ENCODE measurements around the gene SMURF2.
"Not testable (repeated sequence)": the region's sequence is repeated elsewhere in the genome, so short reads cannot be mapped to it uniquely, and the experiment has no call there.

The SMURF2 gene

DNA sequence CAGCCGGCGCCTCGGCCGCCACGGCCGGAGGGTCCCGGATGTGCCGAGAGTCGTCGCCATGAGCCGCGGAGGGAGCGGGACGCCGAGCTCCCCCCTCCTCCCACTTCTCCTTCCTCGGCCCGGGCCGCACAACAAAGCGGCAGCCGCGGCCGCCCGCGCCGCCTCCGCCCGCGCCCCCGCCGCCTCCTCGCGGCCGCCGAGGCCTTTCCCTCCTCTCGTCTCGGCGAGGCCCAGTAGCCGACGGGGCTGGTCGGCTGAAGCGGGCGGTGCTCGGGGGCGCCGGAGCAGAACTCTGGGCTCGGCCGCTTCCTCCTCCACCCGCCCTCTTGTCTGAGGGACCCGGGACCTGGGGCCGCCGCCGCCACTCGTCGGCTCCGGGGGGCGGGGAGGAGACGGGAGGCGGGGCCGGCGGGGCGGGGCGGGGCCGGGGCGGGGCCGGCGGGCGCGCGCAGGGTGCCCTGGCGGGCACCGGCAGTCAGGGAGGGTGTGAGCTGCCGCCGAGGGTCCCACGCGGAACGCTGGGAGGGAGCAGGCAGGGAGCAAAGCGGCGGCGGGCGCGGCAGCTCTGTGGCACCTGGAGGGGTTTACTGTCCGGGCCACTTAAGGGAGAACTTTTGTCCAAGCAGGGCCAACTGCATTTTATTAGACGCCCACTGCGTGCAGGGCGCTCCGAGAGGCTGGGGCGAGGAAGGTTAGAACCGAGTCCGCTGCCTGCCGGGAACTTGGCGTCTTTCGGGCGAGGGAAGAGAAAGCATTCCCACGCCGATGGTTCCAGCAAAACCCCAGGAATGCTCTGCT, at the start of gene SMURF2:
TSS of gene SMURF2 (minus strand) at position 332 of the 798 bp plus-strand sequence. CDS start 427 bp downstream, outside the sequence.
- peak; percentile 73 for DNase-seq

DNA sequence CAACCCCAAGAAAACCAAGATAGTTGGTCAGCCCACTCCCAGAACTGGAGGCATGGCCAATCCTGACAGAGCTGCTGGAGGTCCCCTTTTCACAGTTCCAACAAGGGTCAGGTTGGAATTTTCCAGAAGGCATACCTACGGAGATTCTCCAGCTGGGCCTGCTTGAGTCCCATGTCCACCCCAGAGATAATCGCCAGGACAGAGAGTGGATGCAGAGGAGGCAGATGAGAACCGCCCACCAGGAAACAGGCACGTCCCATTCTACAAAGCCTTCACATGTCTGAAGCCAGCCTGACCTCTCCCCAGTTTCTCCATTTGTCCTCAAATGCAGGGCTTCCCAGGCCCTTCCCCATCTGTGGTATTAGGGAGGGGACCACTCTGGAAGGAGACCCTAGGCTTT, 47.4 kb upstream of the SMURF2 start:
- DNase-seq = no peak

DNA sequence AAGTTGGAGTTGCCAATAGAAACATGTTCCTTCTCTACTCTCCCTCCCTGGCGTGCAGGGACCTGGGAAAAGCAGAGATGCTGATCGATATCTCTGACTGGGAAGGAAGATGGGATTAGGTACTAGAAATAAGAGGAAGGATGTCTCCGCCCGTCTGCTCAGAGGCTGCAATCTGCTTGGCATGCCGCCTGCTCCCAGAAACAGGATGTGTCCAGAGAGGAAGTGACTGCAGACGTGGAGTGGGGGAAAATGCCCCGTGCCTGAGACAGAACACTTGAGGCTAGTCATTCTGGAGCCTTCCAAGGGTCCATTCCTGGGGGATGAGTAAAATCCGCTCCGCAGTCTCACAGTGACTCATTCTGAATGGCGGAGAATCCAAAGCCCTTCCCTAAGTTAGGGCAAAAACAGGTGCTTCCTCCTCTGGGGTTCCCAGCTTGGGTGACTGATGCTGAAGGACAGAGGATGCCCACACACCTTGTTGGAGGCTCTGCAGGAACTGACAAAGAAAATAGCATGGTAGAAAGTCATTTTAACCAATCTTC, 45.0 kb upstream of the SMURF2 start:
- DNase-seq = peak; percentile 42

DNA sequence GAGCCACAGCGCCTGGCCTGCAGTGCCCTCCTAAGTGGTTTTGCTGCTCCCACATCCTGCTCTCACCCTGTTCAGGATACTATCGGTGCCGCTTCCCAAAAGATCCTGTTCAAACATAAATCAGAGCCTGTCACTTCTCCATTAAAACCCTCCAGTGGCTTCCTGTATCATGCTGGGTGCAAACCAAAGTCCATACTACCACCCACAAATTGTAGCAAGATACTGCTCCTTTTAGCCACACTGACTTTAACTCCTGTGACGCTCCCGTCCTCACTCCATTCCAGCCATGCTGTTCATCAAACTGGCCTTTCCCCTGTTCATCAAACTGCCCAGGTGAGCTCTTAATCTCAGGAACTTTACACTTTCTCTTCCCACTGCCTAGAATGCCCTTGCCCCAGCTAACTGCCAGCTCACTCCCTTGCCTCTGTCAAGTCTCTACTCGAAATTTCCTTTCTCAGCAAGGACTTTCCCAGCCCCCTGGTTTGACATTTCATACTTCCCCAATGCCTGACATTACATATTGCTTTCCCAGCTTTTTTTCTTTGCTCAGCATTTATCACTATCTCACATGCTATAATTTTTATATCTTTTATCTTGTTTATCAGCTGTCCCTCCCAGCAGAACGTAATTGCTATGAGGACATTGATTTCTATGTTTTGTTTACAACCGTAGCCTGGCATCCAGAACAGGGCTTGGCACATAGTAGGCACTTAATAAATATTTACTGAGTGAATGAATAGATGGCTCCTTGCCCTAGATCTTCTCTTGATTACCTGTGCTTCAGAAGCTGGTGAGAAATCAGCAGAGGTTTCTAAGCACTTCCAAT, 44.3 kb upstream of the SMURF2 start:
- no peak for DNase-seq

DNA sequence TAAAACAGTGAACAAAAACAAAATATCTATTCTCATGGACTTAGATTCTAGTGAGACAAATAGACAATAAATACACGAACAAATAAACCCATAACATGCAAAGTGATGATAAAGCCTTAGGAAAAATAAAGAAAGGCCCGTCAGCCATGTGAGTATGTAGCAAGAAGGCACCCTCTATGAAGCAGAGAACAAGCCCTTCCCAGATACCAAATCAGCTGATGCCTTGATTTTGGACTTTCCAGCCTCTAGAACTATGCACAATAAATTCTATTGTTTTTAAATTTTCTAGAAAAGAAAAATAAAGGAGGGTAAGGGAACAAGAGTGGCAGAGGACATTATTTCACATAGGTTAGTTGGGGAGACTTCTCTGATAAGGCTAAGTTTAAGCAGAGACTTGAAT, 40.7 kb upstream of the SMURF2 start:
- DNase-seq = no peak

DNA sequence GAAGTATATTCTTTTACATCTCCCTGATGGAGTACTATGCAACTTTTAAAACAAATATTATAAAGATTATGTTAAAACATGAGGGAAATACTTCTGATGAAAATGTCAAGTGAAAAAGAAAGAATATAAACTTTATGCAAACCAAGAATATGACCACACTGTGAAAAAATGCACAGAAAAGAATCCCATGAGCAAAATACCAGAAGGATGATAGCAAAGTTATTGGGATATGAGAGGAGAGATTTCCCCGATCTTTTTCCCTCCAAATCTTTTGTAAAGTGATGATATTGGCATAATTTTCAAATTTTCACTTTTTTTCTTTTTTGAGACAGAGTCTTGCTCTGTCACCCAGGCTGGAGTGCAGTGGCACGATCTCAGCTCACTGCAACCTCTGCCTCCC, 36.6 kb upstream of the SMURF2 start:
- DNase-seq = no peak

DNA sequence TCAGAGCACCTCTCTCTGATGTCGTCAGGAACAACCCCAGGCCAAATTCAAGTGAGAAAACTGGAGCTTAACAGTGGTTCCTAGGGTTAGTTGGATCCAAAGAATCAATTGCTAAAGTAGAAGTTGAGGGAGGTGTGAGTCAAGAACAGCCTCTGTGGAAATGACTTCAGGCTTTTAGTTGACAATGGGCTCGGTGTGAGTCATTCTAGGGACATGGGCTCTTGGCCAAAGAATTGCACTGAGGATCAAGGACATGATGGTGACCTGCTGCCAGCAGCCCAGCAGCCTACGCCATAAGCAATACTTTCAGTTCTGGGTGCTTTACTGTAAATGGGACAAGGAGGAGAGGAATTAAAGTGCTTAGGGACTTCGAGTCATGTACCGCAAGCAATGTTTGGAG, 32.1 kb upstream of the SMURF2 start:
- DNase-seq = no peak

DNA sequence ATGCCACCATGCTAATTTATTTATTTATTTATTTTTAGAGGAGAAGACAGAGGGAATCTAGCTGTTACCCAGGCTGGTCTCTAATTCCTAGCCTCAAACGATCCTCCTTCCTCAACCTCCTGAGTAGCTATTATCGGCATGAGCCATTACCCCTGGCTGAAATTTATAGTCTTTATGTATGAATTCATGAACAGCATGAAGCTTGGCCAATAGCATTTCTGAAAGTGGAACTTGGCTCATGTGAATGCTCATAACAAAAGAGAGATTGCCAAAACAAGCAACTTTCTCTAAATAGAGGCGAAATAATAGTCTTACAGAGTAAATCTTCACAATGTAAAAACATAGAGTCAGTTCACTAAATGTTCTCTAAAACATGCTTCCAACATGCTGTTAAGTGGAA, 30.1 kb upstream of the SMURF2 start:
- DNase-seq = no peak

DNA sequence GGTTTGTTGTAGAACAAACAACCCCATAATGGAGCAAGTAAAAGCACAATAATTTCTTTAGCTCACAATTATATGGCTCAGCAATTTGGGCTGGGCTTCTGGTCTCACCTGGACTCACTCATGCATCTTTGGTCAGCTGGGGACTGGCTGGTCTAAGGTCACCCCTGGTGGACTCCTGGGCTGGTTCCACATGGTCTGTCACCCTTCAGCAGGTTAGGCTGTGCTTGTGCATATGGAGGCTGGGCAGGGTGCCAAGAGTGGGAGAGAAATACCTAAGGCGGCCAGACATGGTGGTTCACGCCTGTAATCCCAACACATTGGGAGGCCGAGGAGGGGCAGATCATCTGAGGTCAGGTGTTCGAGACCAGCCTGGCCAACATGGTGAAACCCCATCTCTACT, 27.0 kb upstream of the SMURF2 start:
- no peak for DNase-seq

DNA sequence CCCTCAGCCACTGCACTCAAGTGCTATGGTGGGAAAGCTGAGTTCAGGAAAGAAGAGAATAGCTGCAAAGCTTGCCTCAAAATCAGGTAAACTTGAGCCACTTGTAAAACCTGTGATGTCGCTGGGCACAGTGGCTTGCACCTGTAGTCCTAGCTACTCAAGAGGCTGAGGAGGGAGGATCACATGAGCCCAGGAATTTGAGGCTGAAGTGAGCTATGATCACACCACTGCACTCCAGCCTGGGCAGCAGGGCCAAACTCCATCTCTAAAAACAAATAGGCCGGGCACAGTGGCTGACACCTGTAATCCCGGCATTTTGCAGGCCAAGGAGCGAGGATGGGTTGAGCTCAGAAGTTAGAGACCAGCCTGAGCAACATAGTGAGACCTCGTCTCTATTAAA, 26.4 kb upstream of the SMURF2 start:
- no peak for DNase-seq

DNA sequence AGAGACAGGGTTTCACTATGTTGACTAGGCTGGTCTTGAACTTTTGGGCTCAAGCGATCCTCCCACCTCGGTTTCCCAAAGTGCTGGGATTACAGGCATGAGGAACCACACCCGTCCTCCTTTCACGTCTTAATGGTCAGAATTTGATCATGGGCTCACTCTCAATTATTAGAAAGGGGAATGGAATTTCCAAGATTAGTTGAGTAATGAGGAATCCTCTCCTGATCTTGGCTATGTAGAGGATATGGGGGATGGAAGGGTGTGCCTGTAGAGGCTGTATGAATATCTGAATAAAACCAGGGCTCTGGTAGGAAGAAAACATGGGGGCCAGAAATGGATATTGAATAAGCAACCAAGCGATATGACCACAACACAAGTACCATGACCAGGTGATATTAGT, 25.9 kb upstream of the SMURF2 start:
- DNase-seq = no peak

DNA sequence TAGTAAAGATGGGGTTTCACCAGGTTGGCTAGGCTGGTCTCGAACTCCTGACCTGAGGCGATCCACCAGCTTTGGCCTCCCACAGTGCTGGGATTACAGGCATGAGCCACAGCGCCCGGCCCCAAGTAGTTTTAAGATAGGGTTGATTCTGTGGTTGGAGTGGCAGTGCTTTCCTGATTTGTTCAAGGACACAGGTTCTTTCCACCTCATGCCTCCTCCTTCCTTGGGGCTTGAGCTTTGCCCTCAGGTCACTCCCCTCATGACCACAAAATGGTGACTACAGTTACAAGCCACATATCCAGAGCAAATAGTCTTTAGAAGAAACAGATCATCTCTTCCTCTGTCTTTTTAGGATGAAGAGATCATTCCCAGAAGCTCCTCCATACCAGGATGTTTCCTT, 25.3 kb upstream of the SMURF2 start:
- no peak for DNase-seq

DNA sequence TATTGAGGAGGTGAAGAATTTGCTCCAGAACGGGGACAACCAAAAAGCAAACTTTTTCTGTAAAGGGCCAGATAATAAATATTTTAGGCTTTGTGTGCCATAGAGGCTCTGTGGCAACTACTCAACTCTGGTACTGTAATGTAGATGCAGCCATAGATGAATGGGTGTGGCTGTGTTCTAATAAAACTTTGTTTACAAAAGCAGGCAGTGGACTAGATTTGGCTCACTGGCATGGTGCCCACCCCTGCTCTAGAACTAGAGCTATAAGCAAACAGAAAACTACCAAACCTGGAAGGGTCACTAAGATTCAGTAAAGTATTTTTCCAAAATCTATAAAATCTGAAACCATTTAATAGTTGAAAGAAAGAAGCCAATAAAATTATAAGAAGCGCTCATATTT, 24.6 kb upstream of the SMURF2 start:
- DNase-seq = no peak

DNA sequence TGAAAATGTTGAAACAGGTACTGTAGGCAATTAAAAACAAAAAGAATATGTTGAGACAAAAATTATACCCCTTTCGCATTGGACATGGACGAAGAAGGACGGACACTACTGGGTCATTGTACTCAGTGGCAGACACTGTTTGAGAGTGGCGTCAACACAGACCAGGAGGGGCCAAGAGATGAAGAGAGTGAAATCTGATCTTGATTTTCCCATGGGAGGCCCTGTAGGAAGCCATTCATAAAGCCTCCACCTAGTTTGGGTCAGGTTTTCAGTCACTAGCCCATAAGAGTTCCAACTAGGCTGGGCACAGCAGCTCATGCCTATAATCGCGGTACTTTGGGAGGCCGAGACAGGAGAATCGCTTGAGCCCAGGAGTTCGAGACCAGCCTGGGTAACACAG, 23.6 kb upstream of the SMURF2 start:
- no peak for DNase-seq

DNA sequence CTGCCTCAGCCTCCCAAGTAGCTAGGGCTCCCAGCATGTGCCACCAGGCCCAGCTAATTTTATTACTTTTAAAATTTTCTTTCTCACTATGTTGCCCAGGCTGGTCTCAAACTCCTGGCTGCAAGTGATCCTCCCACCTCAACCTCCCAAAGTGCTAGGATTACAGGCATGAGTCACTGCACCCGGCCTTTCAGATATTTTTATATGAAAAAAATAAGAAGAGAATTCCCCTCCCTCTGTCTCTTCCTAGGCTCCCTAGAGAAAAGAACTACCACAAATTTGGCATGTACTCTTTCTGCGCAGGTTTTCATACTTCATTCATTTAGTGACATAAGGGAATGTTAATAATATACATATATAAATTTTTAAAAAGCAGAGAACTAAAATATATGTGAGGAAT, 21.7 kb upstream of the SMURF2 start:
- no peak for DNase-seq

DNA sequence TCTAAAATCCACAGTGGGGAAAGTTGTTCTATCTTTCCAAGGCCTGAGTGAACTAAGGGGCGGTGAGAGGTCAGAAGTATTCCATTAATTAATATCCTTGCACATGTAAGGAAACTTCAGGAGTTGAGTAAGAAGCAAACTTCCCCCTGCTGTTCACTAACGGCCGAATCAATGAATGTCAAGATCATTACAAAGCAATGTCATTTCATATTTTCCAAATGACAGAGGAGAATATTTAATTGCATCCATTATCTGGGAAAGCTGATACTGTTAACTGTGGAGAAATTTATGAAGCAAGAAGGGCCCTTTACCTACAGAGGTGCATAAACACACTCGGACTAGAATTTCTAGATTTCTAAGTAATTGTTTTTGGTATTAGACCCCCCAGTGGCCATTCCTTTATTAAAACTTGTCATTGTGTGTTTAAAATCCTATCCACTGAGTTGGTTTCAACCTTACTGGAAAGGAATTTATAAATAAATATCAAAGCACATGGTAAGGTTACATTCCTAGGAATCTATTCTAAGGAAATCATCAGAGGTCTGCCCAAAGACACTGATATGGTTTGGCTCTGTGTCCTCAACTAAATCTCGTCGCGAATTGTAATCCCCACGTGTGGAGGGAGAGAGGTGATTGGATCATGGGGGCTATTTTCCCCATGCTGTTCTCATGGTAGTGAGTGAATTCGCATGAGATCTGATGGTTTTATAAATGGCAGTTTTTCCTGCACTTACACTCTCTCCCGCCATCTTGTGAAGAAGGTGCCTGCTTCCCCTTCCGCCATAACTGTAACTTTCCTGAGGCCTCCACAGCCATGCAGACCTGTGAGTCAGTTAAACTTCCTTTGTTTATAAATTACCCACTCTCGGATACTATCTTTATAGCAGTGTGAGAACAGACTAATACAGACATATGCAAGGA, 20.4 kb upstream of the SMURF2 start:
- no peak for DNase-seq

DNA sequence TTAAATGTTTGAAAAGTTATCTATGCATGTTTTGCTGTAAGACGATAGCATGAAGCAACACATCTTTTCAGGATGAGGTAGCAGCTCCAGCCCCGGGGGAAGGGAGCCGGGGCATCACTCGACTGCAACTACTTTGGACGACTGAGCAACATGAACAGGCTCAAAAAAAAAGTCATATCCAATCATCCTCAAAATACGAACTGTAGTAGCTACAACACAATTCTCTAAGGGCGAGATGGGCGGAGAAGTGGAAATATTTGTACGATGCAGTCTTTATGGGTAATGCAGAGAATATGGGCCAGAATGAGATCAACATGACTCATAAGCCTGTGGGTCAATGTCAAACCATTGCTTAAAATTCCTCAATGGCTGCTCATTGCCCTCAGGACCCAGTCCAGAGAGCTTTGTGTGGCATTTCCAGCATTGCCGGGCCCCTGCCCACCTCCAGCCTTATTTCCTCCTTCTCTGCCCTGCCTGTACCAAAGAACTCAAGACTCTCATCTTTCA, 17.7 kb upstream of the SMURF2 start:
- no peak for DNase-seq

DNA sequence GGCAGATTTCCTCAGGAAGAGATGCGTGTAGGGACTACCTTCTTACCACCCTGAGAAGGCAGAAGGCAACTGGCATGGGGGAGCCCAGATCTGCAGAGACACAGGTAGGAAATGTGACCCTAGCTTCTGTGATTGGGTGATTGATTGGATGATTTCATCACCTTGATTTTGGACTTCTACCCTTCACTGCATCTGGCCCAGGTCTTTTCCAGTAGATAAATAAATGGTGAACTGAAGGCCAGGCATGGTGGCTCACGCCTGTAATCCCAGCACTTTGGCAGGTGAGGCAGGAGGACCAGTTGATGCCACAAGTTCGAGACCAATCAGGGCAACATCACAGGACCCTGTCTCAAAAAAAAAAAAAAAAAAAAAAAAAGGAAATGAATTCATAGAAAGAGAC, 14.7 kb upstream of the SMURF2 start:
- no peak for DNase-seq

DNA sequence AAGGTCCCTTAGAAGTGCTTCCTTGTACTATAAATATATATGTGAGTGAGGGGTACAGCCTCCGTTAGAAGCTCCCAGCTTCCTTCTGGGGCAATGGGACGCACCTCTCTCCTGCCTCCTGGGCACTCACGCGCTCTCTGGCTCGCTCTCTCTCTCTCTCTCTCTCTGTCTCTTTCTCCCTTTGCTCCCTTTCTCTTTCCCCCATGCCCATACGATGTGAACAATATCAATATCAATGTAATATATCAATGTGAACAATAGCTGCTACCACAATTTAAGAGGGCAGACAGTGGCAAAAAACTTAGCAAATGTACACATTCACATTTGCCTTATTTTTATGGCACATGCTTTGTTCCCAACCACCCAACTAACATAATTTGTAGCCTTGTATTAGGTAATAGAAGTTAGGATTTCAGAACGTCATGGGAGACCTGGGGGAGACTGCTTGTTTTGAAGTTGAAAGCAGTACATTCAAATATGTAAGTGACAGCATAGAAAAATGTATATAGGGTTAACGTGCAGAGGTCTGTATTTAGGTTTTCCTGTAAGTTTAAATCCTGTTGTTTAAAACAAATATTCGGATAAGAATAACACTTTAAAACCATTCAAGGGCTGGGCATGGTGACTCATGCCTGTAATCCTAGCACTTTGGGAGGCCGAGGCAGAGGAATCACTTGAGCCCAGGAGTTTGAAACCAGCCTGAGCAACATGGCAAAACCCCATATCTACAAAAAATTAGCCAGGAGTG, 8.9 kb upstream of the SMURF2 start:
- DNase-seq = not testable (repeated sequence)

DNA sequence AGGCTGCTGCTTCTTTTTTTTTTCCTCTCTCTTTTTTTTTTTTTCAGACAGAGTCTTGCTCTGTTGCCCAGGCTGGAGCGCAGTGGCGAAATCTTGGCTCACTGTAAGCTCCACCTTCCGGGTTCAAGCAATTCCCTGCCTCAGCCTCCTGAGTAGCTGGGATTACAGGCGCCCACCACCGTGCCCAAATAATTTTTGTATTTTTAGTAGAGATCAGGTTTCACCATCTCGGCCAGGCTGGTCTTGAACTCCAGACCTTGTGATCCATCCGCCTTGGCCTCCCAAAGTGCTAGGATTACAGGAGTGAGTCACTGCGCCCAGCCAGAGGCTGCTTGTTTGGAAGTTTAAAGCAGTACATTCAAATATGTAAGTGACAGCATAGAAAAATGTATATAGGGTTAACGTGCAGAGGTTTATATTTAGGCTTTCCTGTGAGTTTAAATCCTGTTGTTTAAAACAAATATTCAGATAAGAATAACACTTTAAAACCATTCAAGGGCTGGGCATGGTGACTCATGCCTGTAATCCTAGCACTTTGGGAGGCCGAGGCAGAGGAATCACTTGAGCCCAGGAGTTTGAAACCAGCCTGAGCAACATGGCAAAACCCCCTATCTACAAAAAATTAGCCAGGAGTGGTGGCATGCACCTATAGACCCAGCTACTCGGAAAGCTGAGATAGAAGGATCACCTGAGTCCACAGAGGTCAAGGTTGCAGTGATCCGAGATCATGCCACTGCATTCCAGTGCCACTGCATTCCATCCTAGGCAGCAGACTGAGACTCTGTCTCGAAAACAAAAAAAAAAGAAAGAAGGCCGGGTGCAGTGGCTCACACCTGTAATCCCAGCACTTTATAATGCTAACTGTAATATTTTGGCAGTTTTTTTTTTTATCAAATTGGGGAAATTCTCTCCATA, 6.0 kb upstream of the SMURF2 start:
- DNase-seq = not testable (repeated sequence)
